Erythroblast (primary cell): ENCODE measurements around the gene ADARB1.

Experiments used
- GATA1 ChIP-seq: IDR thresholded peaks from 2 replicates; pipeline ENCODE4 v1.6.1; 2011; ENCODE audit warnings: low read depth, mild to moderate bottlenecking, control low read depth, low read length, moderate library complexity
- POLR2A ChIP-seq: IDR thresholded peaks from 2 replicates; pipeline ENCODE4 v1.6.1; 2011; ENCODE audit warnings: mild to moderate bottlenecking, low read length

GRCh38 chr21:45079351-45079750 lies 5.0 kb downstream of the ADARB1 start:
- TF ChIP-seq POLR2A (no peak), GATA1 (no peak)
